Endodermal cell (in vitro differentiated cells): ENCODE results near the gene CCDC192. TPM values are rescaled to one million over a fixed set of nuclear protein-coding genes. Genes with fewer than 3 reads are reported as not detected.

ENCODE experiments used
- DNase-seq: peaks from one replicate; pipeline ENCODE4 v3.0.0-alpha.2; 2017
- H3K27ac ChIP-seq: 2 replicates; pipeline ENCODE4 v1.5.1; 2013; ENCODE audit warnings: mild to moderate bottlenecking, low read depth, low read length, moderate library complexity
- H3K27me3 ChIP-seq: 2 replicates; pipeline ENCODE4 v1.6.1; 2013; ENCODE audit warnings: mild to moderate bottlenecking, low read length, moderate library complexity; ENCODE audit not compliant: insufficient read depth, control insufficient read depth, poor library complexity, severe bottlenecking
- H3K36me3 ChIP-seq: 2 replicates; pipeline ENCODE4 v1.7.0; 2013; ENCODE audit warnings: mild to moderate bottlenecking, low read length, moderate library complexity; ENCODE audit not compliant: control insufficient read depth, insufficient read depth
- H3K4me1 ChIP-seq: one replicate; pipeline ENCODE4 v1.7.0; 2013; ENCODE audit warnings: low read length; ENCODE audit not compliant: control insufficient read depth, insufficient read depth
- H3K4me3 ChIP-seq: 2 replicates; pipeline ENCODE4 v1.5.1; 2013; ENCODE audit warnings: mild to moderate bottlenecking, low read length, moderate library complexity
- H3K9ac ChIP-seq: 2 replicates; pipeline ENCODE4 v1.6.1; 2013; ENCODE audit warnings: mild to moderate bottlenecking, low read length, moderate library complexity; ENCODE audit not compliant: poor library complexity, severe bottlenecking; ENCODE audit errors: extremely low read depth
- H3K9me3 ChIP-seq: 2 replicates; pipeline ENCODE4 v1.6.1; 2013; ENCODE audit warnings: mild to moderate bottlenecking, low read length, moderate library complexity; ENCODE audit not compliant: control insufficient read depth
- H3K27ac Mint-ChIP-seq: 2 replicates; pipeline ENCODE4 v1.8.0; 2020; ENCODE audit warnings: mixed read lengths
- H3K27me3 Mint-ChIP-seq: 2 replicates; pipeline ENCODE4 v1.8.0; 2021; ENCODE audit warnings: mild to moderate bottlenecking, mixed read lengths; ENCODE audit not compliant: insufficient read depth
- H3K36me3 Mint-ChIP-seq: 2 replicates; pipeline ENCODE4 v1.8.0; 2020; ENCODE audit warnings: low read depth, mixed read lengths
- H3K4me1 Mint-ChIP-seq: 2 replicates; pipeline ENCODE4 v1.8.0; 2020; ENCODE audit warnings: mixed read lengths
- H3K4me3 Mint-ChIP-seq: 2 replicates; pipeline ENCODE4 v1.8.0; 2020; ENCODE audit warnings: mild to moderate bottlenecking, moderate library complexity, mixed read lengths
- H3K9me3 Mint-ChIP-seq: 2 replicates; pipeline ENCODE4 v1.8.0; 2020; ENCODE audit warnings: mild to moderate bottlenecking, mixed read lengths
- CTCF ChIP-seq: fragments of 200-600 bp; sonication (generic); conservative IDR thresholded peaks from 2 replicates; pipeline ENCODE4 v1.5.0; 2021; ENCODE audit warnings: antibody characterized with exemption, mild to moderate bottlenecking
- WGBS, 2 experiments: methylation state at CpG; one replicate each; pipeline versions ENCODE4 v1.1.5 to v1.1.7; 2013; ENCODE audit warnings: missing lambda C conversion rate in 2 of 2, mixed read lengths in 1 of 2; ENCODE audit not compliant: insufficient coverage in 1 of 2, insufficient read length in 1 of 2; 5-methylcytosine and 5-hydroxymethylcytosine counted together
- total RNA-seq, 2 donors: library from RNA; stranded (reverse); fragmentation: NEBNext Ultra II Directional in 1 of 2; extraction: Animal tissue kit (Norgen Biotek cat#: 25700) in 1 of 2; gene quantifications; 2 replicates in 1 of 2; 3 replicates in 1 of 2; pipeline ENCODE4 v1.2.1, GENCODE V29; 2021

The CCDC192 gene
- total RNA-seq, 2 donors from 2014 or later, result 0.48 to 1.3 TPM

DNA sequence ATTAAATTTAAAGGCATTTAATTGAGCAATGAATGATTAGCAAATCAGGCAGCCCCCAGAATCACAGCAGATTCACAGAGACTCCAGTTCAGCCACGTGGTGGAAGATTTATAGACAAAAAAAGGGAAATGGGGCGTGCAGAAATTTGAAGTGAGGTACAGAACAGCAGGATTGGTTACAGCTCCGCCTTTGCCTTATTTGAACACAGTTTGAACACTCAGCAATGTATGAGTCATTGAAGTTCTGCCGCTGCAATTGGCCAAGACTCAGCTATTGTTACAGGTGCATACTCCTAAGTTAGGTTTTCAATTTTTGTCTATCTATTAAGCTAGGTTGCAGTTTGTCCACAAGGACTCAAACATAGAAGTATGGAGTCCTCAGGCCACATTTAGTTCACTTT lies 222.7 kb downstream of the CCDC192 start:
- 86 to 100% methylated on average over 3 to 4 of the region's 4 CpGs for WGBS, 2 experiments
- H3K27ac Mint-ChIP-seq, result no peak overlapping the region
- peaks cover 7% of the 10 kb centered on the region for H3K27me3 Mint-ChIP-seq
- Histone ChIP-seq H3K27ac (no peak overlapping the region), H3K9ac (no peak overlapping the region), H3K9me3 (peaks cover 5% of the 10 kb centered on the region), H3K4me1 (no peaks in the 10 kb centered on the region), H3K27me3 (no peaks in the 10 kb centered on the region), H3K36me3 (no peaks in the 10 kb centered on the region), H3K4me3 (no peak overlapping the region)
- no peak for TF ChIP-seq CTCF
- no peak for DNase-seq
- H3K9me3 Mint-ChIP-seq, result no peaks in the 10 kb centered on the region
- H3K4me1 Mint-ChIP-seq, result peaks cover 12% of the 10 kb centered on the region
- no peaks in the 10 kb centered on the region for H3K36me3 Mint-ChIP-seq
- no peak overlapping the region for H3K4me3 Mint-ChIP-seq

DNA sequence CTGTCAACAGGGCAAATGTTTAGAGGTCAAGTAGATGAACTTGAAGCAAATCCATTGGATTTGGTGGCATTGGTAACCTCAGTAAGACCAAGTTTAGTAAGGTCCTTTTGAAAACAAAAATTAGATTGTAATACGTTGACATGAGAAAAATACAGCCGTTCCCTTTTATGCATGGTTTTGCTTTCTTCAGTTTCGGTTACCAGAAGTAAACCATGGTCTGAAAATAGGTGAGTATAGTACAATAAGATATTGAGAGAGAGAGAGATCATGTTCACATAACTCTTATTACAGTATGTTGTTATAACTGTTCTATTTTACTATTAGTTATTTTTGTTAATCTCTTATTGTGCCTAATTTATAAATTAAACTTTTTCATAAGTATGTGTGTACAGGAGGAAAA lies 223.8 kb downstream of the CCDC192 start:
- Mint-ChIP-seq H3K9me3 (no peaks in the 10 kb centered on the region), H3K27ac (no peak overlapping the region), H3K4me1 (peaks cover 12% of the 10 kb centered on the region), H3K27me3 (peaks cover 16% of the 10 kb centered on the region), H3K36me3 (no peaks in the 10 kb centered on the region), H3K4me3 (no peak overlapping the region)
- H3K4me3 ChIP-seq, result no peak overlapping the region
- no peak overlapping the region for H3K9ac ChIP-seq
- peaks cover 5% of the 10 kb centered on the region for H3K9me3 ChIP-seq
- TF ChIP-seq CTCF, result no peak
- H3K4me1 ChIP-seq, result no peaks in the 10 kb centered on the region
- H3K27me3 ChIP-seq, result no peaks in the 10 kb centered on the region
- WGBS, 2 experiments, result 96 to 100% methylated on average over 3 of the region's 3 CpGs
- no peak overlapping the region for H3K27ac ChIP-seq
- no peak for DNase-seq
- H3K36me3 ChIP-seq, result no peaks in the 10 kb centered on the region

DNA sequence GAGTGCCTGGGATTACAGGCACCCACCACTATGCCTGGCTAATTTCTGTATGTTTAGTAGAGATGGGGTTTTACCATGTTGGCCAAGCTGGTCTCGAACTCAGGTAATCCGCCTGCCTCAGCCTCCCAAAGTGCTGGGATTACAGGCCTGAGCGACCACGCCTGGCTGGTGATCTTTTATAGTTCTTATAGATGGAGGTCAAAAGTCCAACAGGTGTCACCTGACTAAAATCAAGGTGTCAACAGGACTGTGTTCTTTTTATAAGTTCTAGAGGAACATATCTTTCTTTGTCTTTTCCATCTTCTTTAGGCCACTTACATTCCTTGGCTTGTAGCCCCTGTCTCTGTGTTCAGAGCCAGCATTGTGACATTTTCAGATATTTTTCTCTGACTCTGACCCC lies 224.9 kb downstream of the CCDC192 start:
- no peak overlapping the region for H3K27ac ChIP-seq
- H3K4me1 ChIP-seq, result no peaks in the 10 kb centered on the region
- H3K36me3 Mint-ChIP-seq, result no peaks in the 10 kb centered on the region
- no peak overlapping the region for H3K4me3 Mint-ChIP-seq
- DNase-seq, result no peak
- no peaks in the 10 kb centered on the region for H3K36me3 ChIP-seq
- H3K27me3 ChIP-seq, result peaks cover 6% of the 10 kb centered on the region
- H3K4me3 ChIP-seq, result no peak overlapping the region
- no peak for TF ChIP-seq CTCF
- no peaks in the 10 kb centered on the region for H3K9me3 Mint-ChIP-seq
- peaks cover 24% of the 10 kb centered on the region for H3K27me3 Mint-ChIP-seq
- peaks cover 12% of the 10 kb centered on the region for H3K4me1 Mint-ChIP-seq
- H3K27ac Mint-ChIP-seq, result no peak overlapping the region
- no peak overlapping the region for H3K9ac ChIP-seq
- WGBS, 2 experiments, result 91 to 96% methylated on average over 4 of the region's 4 CpGs
- H3K9me3 ChIP-seq, result peaks cover 5% of the 10 kb centered on the region
